Measurements from ENCODE around the gene NLRP7.
"Not testable (repeated sequence)": the region's sequence is repeated elsewhere in the genome, so short reads cannot be mapped to it uniquely, and the experiment has no call there.

DNA sequence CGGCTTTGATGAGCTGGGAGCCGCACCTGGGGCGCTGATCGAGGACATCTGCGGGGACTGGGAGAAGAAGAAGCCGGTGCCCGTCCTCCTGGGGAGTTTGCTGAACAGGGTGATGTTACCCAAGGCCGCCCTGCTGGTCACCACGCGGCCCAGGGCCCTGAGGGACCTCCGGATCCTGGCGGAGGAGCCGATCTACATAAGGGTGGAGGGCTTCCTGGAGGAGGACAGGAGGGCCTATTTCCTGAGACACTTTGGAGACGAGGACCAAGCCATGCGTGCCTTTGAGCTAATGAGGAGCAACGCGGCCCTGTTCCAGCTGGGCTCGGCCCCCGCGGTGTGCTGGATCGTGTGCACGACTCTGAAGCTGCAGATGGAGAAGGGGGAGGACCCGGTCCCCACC, 35.2 kb upstream of the NLRP7 start:
- not testable (repeated sequence) for TF ChIP-seq CTCF, POLR2A (IDR thresholded peaks at IDR 0.05)

All from breast epithelium (tissue), 3 donors.